Effector memory CD4-positive, alpha-beta T cell (primary cell): Measurements from ENCODE around the gene STARD8.
"Not testable (repeated sequence)": the region's sequence is repeated elsewhere in the genome, so short reads cannot be mapped to it uniquely, and the experiment has no call there.

Experiments used
- DNase-seq, 3 donors: peaks; one replicate each; pipeline ENCODE4 v3.0.0-alpha.2; 2020
- H3K27ac ChIP-seq: 2 replicates; pipeline ENCODE4 v1.7.0; 2013; ENCODE audit warnings: mild to moderate bottlenecking, low read length, moderate library complexity; ENCODE audit not compliant: insufficient read depth, poor library complexity, severe bottlenecking
- H3K27me3 ChIP-seq: replicated peaks from 2 replicates; pipeline ENCODE4 v1.7.0; 2013; ENCODE audit warnings: mild to moderate bottlenecking, low read length; ENCODE audit not compliant: insufficient read depth, control insufficient read depth, poor library complexity, severe bottlenecking
- H3K36me3 ChIP-seq: 2 replicates; pipeline ENCODE4 v1.7.0; 2013; ENCODE audit warnings: mild to moderate bottlenecking, low read length, moderate library complexity; ENCODE audit not compliant: control insufficient read depth, insufficient read depth
- H3K4me1 ChIP-seq: 2 replicates; pipeline ENCODE4 v1.7.0; 2013; ENCODE audit warnings: low read length, mild to moderate bottlenecking; ENCODE audit not compliant: control insufficient read depth, insufficient read depth, poor library complexity, severe bottlenecking
- H3K4me3 ChIP-seq: 2 replicates; pipeline ENCODE4 v1.7.0; 2013; ENCODE audit warnings: low read length, low read depth, mild to moderate bottlenecking; ENCODE audit not compliant: insufficient read depth, poor library complexity, severe bottlenecking
- H3K9me3 ChIP-seq: 2 replicates; pipeline ENCODE4 v1.7.0; 2013; ENCODE audit warnings: mild to moderate bottlenecking, low read length, moderate library complexity; ENCODE audit not compliant: control insufficient read depth
- total RNA-seq, 3 donors: gene quantifications; one replicate each; lab custom pipeline; 2026; lab: John Stamatoyannopoulos, UW

Gene STARD8, protein sequence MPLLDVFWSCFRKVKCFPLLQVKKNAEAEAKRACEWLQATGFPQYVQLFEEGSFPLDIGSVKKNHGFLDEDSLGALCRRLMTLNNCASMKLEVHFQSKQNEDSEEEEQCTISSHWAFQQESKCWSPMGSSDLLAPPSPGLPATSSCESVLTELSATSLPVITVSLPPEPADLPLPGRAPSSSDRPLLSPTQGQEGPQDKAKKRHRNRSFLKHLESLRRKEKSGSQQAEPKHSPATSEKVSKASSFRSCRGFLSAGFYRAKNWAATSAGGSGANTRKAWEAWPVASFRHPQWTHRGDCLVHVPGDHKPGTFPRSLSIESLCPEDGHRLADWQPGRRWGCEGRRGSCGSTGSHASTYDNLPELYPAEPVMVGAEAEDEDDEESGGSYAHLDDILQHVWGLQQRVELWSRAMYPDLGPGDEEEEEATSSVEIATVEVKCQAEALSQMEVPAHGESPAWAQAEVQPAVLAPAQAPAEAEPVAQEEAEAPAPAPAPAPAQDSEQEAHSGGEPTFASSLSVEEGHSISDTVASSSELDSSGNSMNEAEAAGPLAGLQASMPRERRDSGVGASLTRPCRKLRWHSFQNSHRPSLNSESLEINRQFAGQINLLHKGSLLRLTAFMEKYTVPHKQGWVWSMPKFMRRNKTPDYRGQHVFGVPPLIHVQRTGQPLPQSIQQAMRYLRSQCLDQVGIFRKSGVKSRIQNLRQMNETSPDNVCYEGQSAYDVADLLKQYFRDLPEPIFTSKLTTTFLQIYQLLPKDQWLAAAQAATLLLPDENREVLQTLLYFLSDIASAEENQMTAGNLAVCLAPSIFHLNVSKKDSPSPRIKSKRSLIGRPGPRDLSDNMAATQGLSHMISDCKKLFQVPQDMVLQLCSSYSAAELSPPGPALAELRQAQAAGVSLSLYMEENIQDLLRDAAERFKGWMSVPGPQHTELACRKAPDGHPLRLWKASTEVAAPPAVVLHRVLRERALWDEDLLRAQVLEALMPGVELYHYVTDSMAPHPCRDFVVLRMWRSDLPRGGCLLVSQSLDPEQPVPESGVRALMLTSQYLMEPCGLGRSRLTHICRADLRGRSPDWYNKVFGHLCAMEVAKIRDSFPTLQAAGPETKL
- total RNA-seq: 0.39 to 1.2 (median 0.44) reads per million in 3 donors

DNA sequence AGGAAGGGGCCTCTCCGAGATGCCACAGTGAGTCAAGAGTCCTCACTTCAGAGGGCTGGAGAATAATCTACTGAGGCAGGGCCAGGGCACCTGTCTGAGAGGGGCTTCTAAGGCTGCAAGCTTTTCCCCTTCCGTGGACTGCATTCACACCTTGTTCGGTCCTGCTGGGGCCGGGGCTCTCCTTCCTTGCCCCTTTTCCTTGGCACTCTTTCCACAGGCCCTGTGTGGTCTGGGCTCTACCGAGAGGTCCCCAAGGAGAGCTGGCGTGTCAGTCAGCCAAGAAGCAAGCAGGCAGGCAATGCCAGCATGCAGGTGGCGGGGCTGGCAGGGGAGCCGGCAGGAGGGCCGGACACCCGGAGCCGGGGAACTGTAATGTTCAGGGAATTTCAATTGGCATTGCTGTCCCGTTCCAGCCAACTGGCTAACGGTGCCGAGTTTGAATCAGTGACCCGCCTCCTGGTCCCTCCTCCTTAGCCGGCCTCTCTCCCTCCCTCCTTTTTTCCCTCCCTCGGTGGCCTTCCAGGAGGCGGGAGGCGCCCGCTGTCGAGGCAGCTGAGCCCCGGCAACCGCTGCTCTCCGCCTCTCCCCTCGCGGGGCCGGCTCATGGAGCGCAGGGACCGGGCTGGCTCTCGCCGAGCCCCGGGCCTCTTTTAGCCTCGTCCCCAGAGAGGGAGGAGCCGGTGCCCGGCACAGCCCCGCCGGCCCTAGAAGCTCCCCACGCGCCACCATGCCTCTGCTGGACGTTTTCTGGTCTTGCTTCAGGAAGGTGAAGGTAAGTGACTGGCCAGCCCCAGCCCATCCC lies at the start of gene STARD8:
Gene STARD8 (plus strand): TSS at position 511 of the 802 bp plus-strand sequence. CDS start 217 bp downstream, at position 728.
- no peaks in the 10 kb centered on the region for H3K4me1 ChIP-seq
- no peaks in the 10 kb centered on the region for H3K9me3 ChIP-seq
- H3K4me3 ChIP-seq: no peak within 1 kb of the TSS
- DNase-seq: no peak
- no peaks in the 10 kb centered on the region for H3K27me3 ChIP-seq
- H3K36me3 ChIP-seq: no peaks in the 10 kb centered on the region
- no peak within 1 kb of the TSS for H3K27ac ChIP-seq

DNA sequence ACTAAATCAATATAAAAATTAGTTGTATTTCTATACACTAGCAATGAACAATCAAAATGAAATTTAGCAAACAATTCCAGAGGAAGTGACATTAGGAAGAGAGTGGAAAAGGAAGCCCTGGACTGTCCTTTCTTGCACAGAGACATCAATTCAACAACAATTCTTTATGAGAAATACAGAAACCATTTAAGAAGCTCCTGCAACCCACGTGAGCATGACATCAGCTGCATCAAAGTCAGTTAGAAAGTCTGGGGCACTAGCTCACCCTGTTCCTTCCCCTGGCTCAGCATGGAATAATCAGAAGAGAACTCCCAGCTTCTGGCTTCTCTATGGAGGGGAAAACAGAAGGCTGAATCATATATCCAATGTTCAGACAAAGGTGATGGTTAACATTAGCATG lies 48.6 kb upstream of the STARD8 start:
- no peaks in the 10 kb centered on the region for H3K36me3 ChIP-seq
- no peak for DNase-seq
- no peaks in the 10 kb centered on the region for H3K27me3 ChIP-seq
- H3K9me3 ChIP-seq: no peaks in the 10 kb centered on the region
- H3K4me1 ChIP-seq: no peaks in the 10 kb centered on the region
- no peak overlapping the region for H3K27ac ChIP-seq
- H3K4me3 ChIP-seq: no peak overlapping the region

DNA sequence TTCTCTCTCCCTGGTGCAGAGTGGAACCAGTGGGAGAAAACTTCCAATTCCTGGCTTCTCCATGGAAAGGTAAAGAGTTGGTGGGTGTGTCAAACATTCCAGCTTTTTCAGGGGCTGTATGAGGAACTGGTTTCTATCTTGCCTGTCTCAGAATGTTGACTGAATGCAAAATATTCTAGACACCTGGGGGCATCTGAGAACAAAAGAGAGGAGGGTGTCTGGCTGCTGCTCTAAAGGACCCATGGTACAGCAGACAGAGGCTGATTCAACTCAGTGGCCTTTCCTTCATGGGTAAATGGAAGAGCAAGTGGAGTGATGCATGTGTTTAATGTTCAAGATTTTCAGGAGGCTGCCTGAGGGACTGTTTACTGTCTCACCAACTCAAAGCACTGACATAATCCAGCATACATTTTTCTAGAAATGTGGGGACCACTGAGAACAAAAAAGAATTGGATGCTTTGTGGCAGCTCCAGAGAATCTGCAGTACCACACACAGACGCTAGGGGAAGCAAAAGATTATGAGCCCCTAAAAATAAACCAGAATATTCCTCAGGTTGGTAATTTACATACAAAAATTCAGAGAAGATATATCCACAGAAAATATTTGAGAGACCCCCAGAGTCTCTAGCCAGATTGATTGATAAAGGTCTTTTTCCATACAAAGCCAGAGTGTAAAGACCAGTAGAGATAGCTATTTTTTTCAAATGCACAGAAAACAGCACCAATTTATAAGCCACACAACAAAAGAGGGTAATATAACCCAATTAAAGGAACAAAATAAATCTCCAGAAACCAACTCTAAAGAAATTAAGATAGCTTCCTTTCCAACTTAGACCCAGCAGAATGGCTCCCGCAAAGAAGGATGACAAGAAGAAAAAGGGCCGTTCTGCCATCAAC lies 48.0 kb upstream of the STARD8 start:
- no peaks in the 10 kb centered on the region for H3K27me3 ChIP-seq
- H3K4me1 ChIP-seq: no peaks in the 10 kb centered on the region
- no peak overlapping the region for H3K27ac ChIP-seq
- no peaks in the 10 kb centered on the region for H3K9me3 ChIP-seq
- no peaks in the 10 kb centered on the region for H3K36me3 ChIP-seq
- no peak overlapping the region for H3K4me3 ChIP-seq
- DNase-seq: no peak

DNA sequence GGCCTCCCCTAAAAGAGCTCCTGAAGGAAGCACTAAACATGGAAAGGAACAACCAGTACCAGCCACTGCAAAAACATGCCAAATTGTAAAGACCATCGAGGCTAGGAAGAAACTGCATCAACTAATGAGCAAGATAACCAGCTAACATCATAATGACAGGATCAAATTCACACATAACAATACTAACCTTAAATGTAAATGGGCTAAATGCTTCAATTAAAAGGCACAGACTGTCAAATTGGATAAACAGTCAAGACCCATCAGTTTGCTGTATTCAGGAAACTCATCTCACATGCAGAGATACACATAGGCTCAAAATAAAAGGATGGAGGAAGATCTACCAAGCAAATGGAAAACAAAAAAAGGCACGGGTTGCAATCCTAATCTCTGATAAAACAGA lies 43.2 kb upstream of the STARD8 start:
- not testable (repeated sequence) for H3K4me3 ChIP-seq, H3K36me3 ChIP-seq, DNase-seq, H3K27ac ChIP-seq, H3K9me3 ChIP-seq, H3K27me3 ChIP-seq, H3K4me1 ChIP-seq

DNA sequence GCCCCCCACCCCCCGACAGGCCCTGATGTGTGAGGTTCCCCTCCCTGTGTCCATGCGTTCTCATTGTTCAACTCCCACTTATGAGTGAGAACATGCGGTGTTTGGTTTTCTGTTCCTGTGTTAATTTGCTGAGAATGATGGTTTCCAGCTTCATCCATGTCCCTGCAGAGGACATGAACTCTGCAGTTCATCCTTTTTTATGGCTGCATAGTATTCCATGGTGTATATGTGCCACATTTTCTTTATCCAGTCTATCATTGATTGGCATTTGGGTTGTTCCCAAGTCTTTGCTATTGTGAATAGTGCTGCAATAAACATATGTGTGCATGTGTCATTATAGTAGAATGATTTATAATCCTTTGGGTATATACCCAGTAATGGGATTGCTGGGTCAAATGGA lies 32.7 kb upstream of the STARD8 start:
- not testable (repeated sequence) for H3K9me3 ChIP-seq, H3K4me3 ChIP-seq, DNase-seq, H3K4me1 ChIP-seq, H3K27ac ChIP-seq, H3K36me3 ChIP-seq, H3K27me3 ChIP-seq

DNA sequence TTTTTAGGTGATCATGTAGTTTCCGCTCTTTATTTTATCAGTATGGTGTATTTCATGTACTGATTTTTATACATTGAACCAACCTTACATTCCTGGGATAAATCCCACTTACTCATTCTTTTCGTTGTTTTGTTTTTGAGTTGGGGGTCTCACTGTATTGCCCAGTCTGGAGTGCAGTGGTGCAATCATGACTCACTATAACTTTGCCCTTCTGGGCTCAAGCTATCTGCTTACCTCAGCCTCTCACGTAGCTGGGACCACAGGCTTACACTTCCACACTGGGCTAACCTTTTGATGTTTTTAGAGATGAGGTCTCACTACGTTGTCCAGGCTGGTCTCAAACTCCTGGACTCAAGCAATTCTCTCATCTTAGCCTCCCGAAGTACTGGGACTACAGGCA lies 19.5 kb upstream of the STARD8 start:
- Histone ChIP-seq H3K9me3 (no peaks in the 10 kb centered on the region), H3K4me1 (no peaks in the 10 kb centered on the region), H3K27ac (no peak overlapping the region), H3K36me3 (no peaks in the 10 kb centered on the region), H3K4me3 (no peak overlapping the region), H3K27me3 (no peaks in the 10 kb centered on the region)
- no peak for DNase-seq

DNA sequence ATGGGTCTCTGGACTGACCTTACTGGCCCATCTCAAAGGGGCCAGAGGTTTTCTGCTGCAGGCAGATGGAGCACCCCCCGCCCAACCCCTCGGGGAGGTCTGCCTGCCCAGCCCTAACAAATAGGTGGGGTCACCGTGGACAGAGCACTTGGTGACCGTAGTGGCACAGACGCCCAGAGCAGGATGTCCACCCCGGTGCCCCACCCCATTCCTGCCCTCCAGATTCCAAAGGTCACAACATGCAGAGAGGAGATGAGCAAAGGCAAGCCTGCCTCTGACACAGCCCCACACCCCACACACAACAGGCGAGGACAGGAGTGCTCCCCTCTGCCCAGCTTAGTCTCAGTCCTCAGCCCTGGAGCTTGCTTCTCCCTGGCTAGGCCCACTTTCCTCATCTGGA lies 17.5 kb upstream of the STARD8 start:
- DNase-seq, H3K4me1 ChIP-seq, H3K27ac ChIP-seq, H3K4me3 ChIP-seq, H3K36me3 ChIP-seq, H3K27me3 ChIP-seq, H3K9me3 ChIP-seq: not testable (repeated sequence)

DNA sequence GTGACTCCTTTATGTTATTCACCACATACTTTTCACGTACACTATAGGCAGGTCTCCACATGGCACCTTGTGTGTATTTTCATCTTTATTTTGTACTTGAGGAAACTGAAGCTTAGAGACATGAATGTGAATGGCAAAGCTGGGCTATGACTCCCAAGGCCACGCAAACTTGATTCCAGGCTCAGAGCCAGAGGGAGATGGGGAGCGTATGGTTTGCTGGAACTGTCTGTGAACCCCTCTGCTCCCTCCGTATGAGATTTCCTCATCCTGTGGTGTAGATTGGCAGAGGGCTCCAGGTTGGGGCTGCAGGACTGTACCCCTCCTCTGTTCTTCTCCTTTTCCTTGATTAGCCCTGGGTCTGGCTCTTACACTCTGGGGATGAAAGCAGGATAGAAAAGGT lies 16.1 kb upstream of the STARD8 start:
- no peaks in the 10 kb centered on the region for H3K4me1 ChIP-seq
- DNase-seq: no peak
- H3K27me3 ChIP-seq: no peaks in the 10 kb centered on the region
- no peak overlapping the region for H3K4me3 ChIP-seq
- H3K9me3 ChIP-seq: no peaks in the 10 kb centered on the region
- no peak overlapping the region for H3K27ac ChIP-seq
- no peaks in the 10 kb centered on the region for H3K36me3 ChIP-seq

DNA sequence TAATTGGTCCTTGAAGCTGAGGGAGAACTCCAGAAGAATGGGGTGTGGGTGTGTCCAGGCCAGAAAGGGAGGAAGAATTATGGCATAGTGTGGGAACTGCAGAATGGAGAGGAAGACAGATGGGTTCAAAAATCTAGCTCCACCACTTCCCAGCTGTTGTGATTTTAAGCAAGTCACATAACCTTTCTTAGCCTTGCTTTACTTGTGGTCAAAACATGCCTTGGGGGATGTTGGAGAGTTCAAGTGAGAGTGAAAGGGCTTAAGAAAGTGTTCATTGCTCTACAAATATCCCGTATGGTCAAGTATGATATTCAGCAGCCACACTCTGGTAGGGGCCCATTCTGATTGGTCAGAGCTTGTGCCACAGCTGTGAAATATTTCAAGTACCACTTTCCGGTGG lies 15.0 kb upstream of the STARD8 start:
- no peak overlapping the region for H3K27ac ChIP-seq
- DNase-seq: no peak
- no peaks in the 10 kb centered on the region for H3K36me3 ChIP-seq
- no peaks in the 10 kb centered on the region for H3K9me3 ChIP-seq
- H3K4me3 ChIP-seq: no peak overlapping the region
- H3K27me3 ChIP-seq: no peaks in the 10 kb centered on the region
- H3K4me1 ChIP-seq: no peaks in the 10 kb centered on the region
